ENCODE results near the gene CDS2.
A peak's percentile ranks its signal among the peaks of the same experiment; 100 is the strongest.

CDS2 gene

DNA sequence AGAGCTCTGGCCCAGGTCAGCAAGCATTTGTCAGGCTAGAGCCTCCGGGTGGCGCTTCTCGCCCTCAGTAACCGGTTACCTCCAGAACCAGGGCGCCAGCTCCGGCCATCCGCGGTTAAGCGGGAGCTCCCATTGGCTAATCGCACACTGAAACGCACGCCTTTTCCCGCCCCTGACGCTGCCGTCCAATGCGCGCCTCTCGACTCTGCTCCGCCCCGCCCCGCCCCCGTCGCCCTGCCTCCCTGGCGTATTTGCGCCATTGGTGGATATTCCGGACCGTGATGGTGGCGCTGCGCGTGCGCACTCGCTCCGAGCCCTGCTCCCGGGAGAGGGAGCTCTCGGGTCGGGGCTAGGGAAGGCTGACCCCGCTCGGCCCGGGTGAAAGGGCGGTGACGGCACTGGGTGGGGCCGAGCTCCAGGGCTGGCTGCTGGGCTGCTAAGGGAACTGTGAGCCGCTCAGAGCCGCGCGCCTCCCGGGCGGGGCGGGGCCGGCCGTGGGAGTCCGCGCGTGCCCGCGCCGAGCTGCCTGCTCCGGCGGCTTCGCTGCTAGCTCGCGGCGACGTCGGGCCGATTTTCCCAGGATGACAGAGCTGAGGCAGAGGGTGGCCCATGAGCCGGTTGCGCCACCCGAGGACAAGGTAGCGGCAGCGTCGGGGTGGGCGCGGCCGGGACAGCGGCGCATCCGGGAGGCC, at the start of gene CDS2:
Gene CDS2 (plus strand): TSS at position 497 of the 692 bp plus-strand sequence. CDS start 85 bp downstream, at position 582.
- Histone ChIP-seq H3K27me3 (ENCODE audit: control insufficient read depth in 2 of 2, insufficient read depth in 2 of 2, low read length in 2 of 2) (no peaks in the 10 kb centered on the region), H3K4me3 (ENCODE audit: low read length in 2 of 2) (peak within 1 kb of the TSS; percentile 85 to 87), H3K36me3 (ENCODE audit: control insufficient read depth in 2 of 2, insufficient read depth in 2 of 2, low read length in 2 of 2) (no peaks in the 10 kb centered on the region), H3K27ac (ENCODE audit: low read depth in 2 of 2, low read length in 2 of 2) (peak within 1 kb of the TSS; percentile 95 to 97), H3K9me3 (ENCODE audit: control insufficient read depth in 2 of 2, low read length in 2 of 2) (no peaks in the 10 kb centered on the region), H3K9ac (ENCODE audit: low read depth in 1 of 2, low read length in 2 of 2) (peak within 1 kb of the TSS; percentile 81 to 99), H3K4me1 (ENCODE audit: control insufficient read depth in 2 of 2, insufficient read depth in 2 of 2, low read length in 2 of 2) (peaks cover 11 to 12% of the 10 kb centered on the region in 2 donors)

DNA sequence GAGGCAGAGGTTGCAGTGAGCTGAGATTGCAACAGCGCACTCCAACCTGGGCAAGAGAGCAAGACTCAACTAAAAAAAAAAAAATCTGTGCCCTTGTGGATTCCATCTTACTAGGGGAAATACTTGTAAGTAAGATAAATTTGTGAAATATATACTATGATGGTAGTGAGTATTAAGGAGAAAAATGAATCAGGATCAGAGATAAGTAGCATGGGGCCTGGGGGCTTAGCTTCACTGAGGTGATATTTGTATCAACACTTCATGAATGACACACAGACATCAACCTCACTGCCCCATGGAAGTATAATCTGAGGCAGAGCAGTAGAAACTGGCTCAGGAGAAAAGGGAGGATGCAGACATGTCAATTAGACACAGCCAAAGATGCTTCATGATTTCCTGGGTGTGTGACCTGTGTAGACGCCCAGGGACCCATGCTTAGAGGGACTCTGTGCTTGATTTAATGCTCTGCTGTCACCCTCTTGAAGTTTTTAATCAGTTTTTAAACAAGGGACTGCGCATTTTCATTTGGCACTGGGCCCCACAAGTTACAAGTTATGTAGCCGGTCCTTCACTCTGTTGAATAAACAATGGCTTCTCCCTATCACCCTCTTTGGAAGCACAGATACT, 48.9 kb upstream of the CDS2 start:
- peak overlapping the region; percentile 78 to 81 for H3K27ac ChIP-seq (ENCODE audit: low read depth in 2 of 2, low read length in 2 of 2)
- no peaks in the 10 kb centered on the region for H3K36me3 ChIP-seq (ENCODE audit: control insufficient read depth in 2 of 2, insufficient read depth in 2 of 2, low read length in 2 of 2)
- H3K27me3 ChIP-seq (ENCODE audit: control insufficient read depth in 2 of 2, insufficient read depth in 2 of 2, low read length in 2 of 2): no peaks in the 10 kb centered on the region
- H3K4me3 ChIP-seq (ENCODE audit: low read length in 2 of 2): peak overlapping the region; percentile 59 to 81
- peak overlapping the region; percentile 57 to 68 for H3K9ac ChIP-seq (ENCODE audit: low read depth in 1 of 2, low read length in 2 of 2)
- peaks cover 22 to 29% of the 10 kb centered on the region in 2 donors for H3K4me1 ChIP-seq (ENCODE audit: control insufficient read depth in 2 of 2, insufficient read depth in 2 of 2, low read length in 2 of 2)
- no peaks in the 10 kb centered on the region for H3K9me3 ChIP-seq (ENCODE audit: control insufficient read depth in 2 of 2, low read length in 2 of 2)

- Histone ChIP-seq H3K36me3 (ENCODE audit: control insufficient read depth in 2 of 2, insufficient read depth in 2 of 2, low read length in 2 of 2) (no peaks in the 10 kb centered on the region), H3K9me3 (ENCODE audit: control insufficient read depth in 2 of 2, low read length in 2 of 2) (no peaks in the 10 kb centered on the region), H3K9ac (ENCODE audit: low read depth in 1 of 2, low read length in 2 of 2) (peak overlapping the region; percentile 57 to 68), H3K4me3 (ENCODE audit: low read length in 2 of 2) (peak overlapping the region; percentile 59 to 81), H3K27me3 (ENCODE audit: control insufficient read depth in 2 of 2, insufficient read depth in 2 of 2, low read length in 2 of 2) (no peaks in the 10 kb centered on the region), H3K27ac (ENCODE audit: low read depth in 2 of 2, low read length in 2 of 2) (peak overlapping the region; percentile 78 to 81), H3K4me1 (ENCODE audit: control insufficient read depth in 2 of 2, insufficient read depth in 2 of 2, low read length in 2 of 2) (peaks cover 17 to 23% of the 10 kb centered on the region in 2 donors)
These were observed 48.3 kb upstream of the CDS2 start for GRCh38 chr20:5078399-5078958.

GRCh38 chr20:5080384-5080877, 46.4 kb upstream of the CDS2 start:
- peak overlapping the region in 1 of 2 donors; percentile 45 for H3K27ac ChIP-seq (ENCODE audit: low read depth in 2 of 2, low read length in 2 of 2)
- no peak overlapping the region for H3K4me3 ChIP-seq (ENCODE audit: low read length in 2 of 2)
- no peaks in the 10 kb centered on the region for H3K27me3 ChIP-seq (ENCODE audit: control insufficient read depth in 2 of 2, insufficient read depth in 2 of 2, low read length in 2 of 2)
- H3K9ac ChIP-seq (ENCODE audit: low read depth in 1 of 2, low read length in 2 of 2): no peak overlapping the region
- H3K4me1 ChIP-seq (ENCODE audit: control insufficient read depth in 2 of 2, insufficient read depth in 2 of 2, low read length in 2 of 2): peaks cover 9 to 12% of the 10 kb centered on the region in 2 donors
- no peaks in the 10 kb centered on the region for H3K9me3 ChIP-seq (ENCODE audit: control insufficient read depth in 2 of 2, low read length in 2 of 2)
- H3K36me3 ChIP-seq (ENCODE audit: control insufficient read depth in 2 of 2, insufficient read depth in 2 of 2, low read length in 2 of 2): no peaks in the 10 kb centered on the region

- Histone ChIP-seq H3K9me3 (ENCODE audit: control insufficient read depth in 2 of 2, low read length in 2 of 2) (no peaks in the 10 kb centered on the region), H3K4me1 (ENCODE audit: control insufficient read depth in 2 of 2, insufficient read depth in 2 of 2, low read length in 2 of 2) (peaks cover 0 to 2% of the 10 kb centered on the region in 2 donors), H3K27ac (ENCODE audit: low read depth in 2 of 2, low read length in 2 of 2) (no peak overlapping the region), H3K9ac (ENCODE audit: low read depth in 1 of 2, low read length in 2 of 2) (no peak overlapping the region), H3K27me3 (ENCODE audit: control insufficient read depth in 2 of 2, insufficient read depth in 2 of 2, low read length in 2 of 2) (no peaks in the 10 kb centered on the region), H3K36me3 (ENCODE audit: control insufficient read depth in 2 of 2, insufficient read depth in 2 of 2, low read length in 2 of 2) (no peaks in the 10 kb centered on the region), H3K4me3 (ENCODE audit: low read length in 2 of 2) (no peak overlapping the region)
These were observed 41.4 kb upstream of the CDS2 start for GRCh38 chr20:5085380-5085779.

- H3K9me3 ChIP-seq (ENCODE audit: control insufficient read depth in 2 of 2, low read length in 2 of 2): no peaks in the 10 kb centered on the region
- H3K9ac ChIP-seq (ENCODE audit: low read depth in 1 of 2, low read length in 2 of 2): no peak overlapping the region
- H3K36me3 ChIP-seq (ENCODE audit: control insufficient read depth in 2 of 2, insufficient read depth in 2 of 2, low read length in 2 of 2): no peaks in the 10 kb centered on the region
- no peaks in the 10 kb centered on the region for H3K27me3 ChIP-seq (ENCODE audit: control insufficient read depth in 2 of 2, insufficient read depth in 2 of 2, low read length in 2 of 2)
- no peak overlapping the region for H3K4me3 ChIP-seq (ENCODE audit: low read length in 2 of 2)
- peaks cover 3 to 9% of the 10 kb centered on the region in 2 donors for H3K4me1 ChIP-seq (ENCODE audit: control insufficient read depth in 2 of 2, insufficient read depth in 2 of 2, low read length in 2 of 2)
- no peak overlapping the region for H3K27ac ChIP-seq (ENCODE audit: low read depth in 2 of 2, low read length in 2 of 2)
These were observed 38.1 kb upstream of the CDS2 start for GRCh38 chr20:5088688-5089087.

- peak overlapping the region; percentile 25 to 26 for H3K27ac ChIP-seq (ENCODE audit: low read depth in 2 of 2, low read length in 2 of 2)
- H3K9me3 ChIP-seq (ENCODE audit: control insufficient read depth in 2 of 2, low read length in 2 of 2): no peaks in the 10 kb centered on the region
These were observed 36.6 kb upstream of the CDS2 start for GRCh38 chr20:5090191-5090590.

GRCh38 chr20:5091902-5092301, 34.9 kb upstream of the CDS2 start:
- H3K27ac ChIP-seq (ENCODE audit: low read depth in 2 of 2, low read length in 2 of 2): peak overlapping the region; percentile 32 to 55
- no peak overlapping the region for H3K4me3 ChIP-seq (ENCODE audit: low read length in 2 of 2)
- no peaks in the 10 kb centered on the region for H3K9me3 ChIP-seq (ENCODE audit: control insufficient read depth in 2 of 2, low read length in 2 of 2)
- no peaks in the 10 kb centered on the region for H3K27me3 ChIP-seq (ENCODE audit: control insufficient read depth in 2 of 2, insufficient read depth in 2 of 2, low read length in 2 of 2)
- H3K4me1 ChIP-seq (ENCODE audit: control insufficient read depth in 2 of 2, insufficient read depth in 2 of 2, low read length in 2 of 2): peaks cover 3 to 9% of the 10 kb centered on the region in 2 donors
- peaks cover 0 to 9% of the 10 kb centered on the region in 2 donors for H3K36me3 ChIP-seq (ENCODE audit: control insufficient read depth in 2 of 2, insufficient read depth in 2 of 2, low read length in 2 of 2)
- no peak overlapping the region for H3K9ac ChIP-seq (ENCODE audit: low read depth in 1 of 2, low read length in 2 of 2)

More at GRCh38 chr20:5090191-5090590, 36.6 kb upstream of the CDS2 start:
- Histone ChIP-seq H3K4me3 (ENCODE audit: low read length in 2 of 2) (no peak overlapping the region), H3K36me3 (ENCODE audit: control insufficient read depth in 2 of 2, insufficient read depth in 2 of 2, low read length in 2 of 2) (no peaks in the 10 kb centered on the region), H3K9ac (ENCODE audit: low read depth in 1 of 2, low read length in 2 of 2) (peak overlapping the region in 1 of 2 donors; percentile 1), H3K4me1 (ENCODE audit: control insufficient read depth in 2 of 2, insufficient read depth in 2 of 2, low read length in 2 of 2) (peaks cover 3 to 9% of the 10 kb centered on the region in 2 donors), H3K27me3 (ENCODE audit: control insufficient read depth in 2 of 2, insufficient read depth in 2 of 2, low read length in 2 of 2) (no peaks in the 10 kb centered on the region)

- Histone ChIP-seq H3K27me3 (ENCODE audit: control insufficient read depth in 2 of 2, insufficient read depth in 2 of 2, low read length in 2 of 2) (no peaks in the 10 kb centered on the region), H3K9me3 (ENCODE audit: control insufficient read depth in 2 of 2, low read length in 2 of 2) (no peaks in the 10 kb centered on the region), H3K4me1 (ENCODE audit: control insufficient read depth in 2 of 2, insufficient read depth in 2 of 2, low read length in 2 of 2) (peaks cover 3 to 9% of the 10 kb centered on the region in 2 donors), H3K9ac (ENCODE audit: low read depth in 1 of 2, low read length in 2 of 2) (no peak overlapping the region), H3K4me3 (ENCODE audit: low read length in 2 of 2) (no peak overlapping the region), H3K36me3 (ENCODE audit: control insufficient read depth in 2 of 2, insufficient read depth in 2 of 2, low read length in 2 of 2) (peaks cover 0 to 9% of the 10 kb centered on the region in 2 donors), H3K27ac (ENCODE audit: low read depth in 2 of 2, low read length in 2 of 2) (no peak overlapping the region)
These were observed 34.0 kb upstream of the CDS2 start for GRCh38 chr20:5092765-5093339.

GRCh38 chr20:5095454-5095853, 31.4 kb upstream of the CDS2 start:
- Histone ChIP-seq H3K9ac (ENCODE audit: low read depth in 1 of 2, low read length in 2 of 2) (no peak overlapping the region), H3K36me3 (ENCODE audit: control insufficient read depth in 2 of 2, insufficient read depth in 2 of 2, low read length in 2 of 2) (peaks cover 10 to 19% of the 10 kb centered on the region in 2 donors), H3K9me3 (ENCODE audit: control insufficient read depth in 2 of 2, low read length in 2 of 2) (no peaks in the 10 kb centered on the region), H3K27ac (ENCODE audit: low read depth in 2 of 2, low read length in 2 of 2) (no peak overlapping the region), H3K4me1 (ENCODE audit: control insufficient read depth in 2 of 2, insufficient read depth in 2 of 2, low read length in 2 of 2) (peaks cover 3 to 7% of the 10 kb centered on the region in 2 donors), H3K27me3 (ENCODE audit: control insufficient read depth in 2 of 2, insufficient read depth in 2 of 2, low read length in 2 of 2) (no peaks in the 10 kb centered on the region), H3K4me3 (ENCODE audit: low read length in 2 of 2) (no peak overlapping the region)
